Esophagus muscularis mucosa (tissue), 3 donors: ENCODE data around the gene FAM13A.

Experiments used
- CTCF ChIP-seq, 3 experiments: fragments of 200-600 bp in 2 of 3; fragments of 450-650 bp in 1 of 3; sonication (generic) in 2 of 3; IDR thresholded peaks; one replicate each; pipeline ENCODE4 v1.5.1; 2017 to 2019; ENCODE audit warnings: antibody characterized with exemption in 3 of 3, mild to moderate bottlenecking in 2 of 3, moderate library complexity in 1 of 3
- POLR2A ChIP-seq: fragments of 450-650 bp; IDR thresholded peaks from one replicate; pipeline ENCODE4 v1.6.1; 2017; ENCODE audit warnings: antibody characterized with exemption, moderate library complexity, mild to moderate bottlenecking, low read depth

DNA sequence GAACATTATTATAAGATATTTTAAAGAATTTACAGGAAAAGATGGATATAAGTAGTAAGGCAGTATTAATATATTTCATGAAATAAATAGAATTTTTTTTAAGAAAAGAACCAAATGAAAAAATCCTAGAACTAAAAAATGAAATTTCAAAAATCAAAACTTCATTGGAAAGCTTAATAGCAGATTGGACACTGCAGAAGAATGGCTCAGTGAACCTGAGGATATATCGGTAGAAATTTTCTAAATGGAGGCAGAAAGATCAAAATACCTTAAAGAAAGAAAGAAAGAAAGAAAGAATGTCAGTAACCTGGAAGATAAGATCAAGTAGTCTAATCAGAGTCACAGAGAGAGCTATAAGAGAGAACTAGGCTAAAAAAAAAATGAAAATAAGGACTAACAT lies 21.3 kb upstream of the FAM13A start:
- TF ChIP-seq CTCF (IDR thresholded peaks at IDR 0.05) = no peak
- TF ChIP-seq POLR2A = no peak
